ENCODE results near the gene COPB1.

Gene COPB1

GRCh38 chr11:14424096-14424495, 75.5 kb downstream of the COPB1 start:
- no peak for DNase-seq

DNA sequence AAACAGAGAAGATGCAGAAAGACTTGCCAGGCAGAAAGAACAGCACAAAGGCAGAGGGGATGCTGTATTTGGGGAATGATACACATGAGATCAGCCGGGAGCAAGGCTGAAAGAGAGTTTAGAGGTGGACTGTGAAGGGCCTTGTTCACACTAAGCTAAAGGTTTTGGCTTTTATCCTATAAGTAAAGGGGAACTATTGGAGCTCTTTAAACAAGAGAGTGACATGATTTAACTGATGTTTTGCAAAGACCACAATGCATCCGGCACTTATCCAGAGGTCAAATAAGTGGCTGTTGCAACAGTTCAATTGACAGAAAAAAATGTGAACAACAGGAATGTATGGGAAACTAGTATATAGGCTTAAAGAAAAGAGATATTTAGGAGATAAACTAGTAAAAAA, 76.0 kb downstream of the COPB1 start:
- DNase-seq, result no peak

GRCh38 chr11:14422814-14423182, 76.8 kb downstream of the COPB1 start:
- no peak for DNase-seq

DNA sequence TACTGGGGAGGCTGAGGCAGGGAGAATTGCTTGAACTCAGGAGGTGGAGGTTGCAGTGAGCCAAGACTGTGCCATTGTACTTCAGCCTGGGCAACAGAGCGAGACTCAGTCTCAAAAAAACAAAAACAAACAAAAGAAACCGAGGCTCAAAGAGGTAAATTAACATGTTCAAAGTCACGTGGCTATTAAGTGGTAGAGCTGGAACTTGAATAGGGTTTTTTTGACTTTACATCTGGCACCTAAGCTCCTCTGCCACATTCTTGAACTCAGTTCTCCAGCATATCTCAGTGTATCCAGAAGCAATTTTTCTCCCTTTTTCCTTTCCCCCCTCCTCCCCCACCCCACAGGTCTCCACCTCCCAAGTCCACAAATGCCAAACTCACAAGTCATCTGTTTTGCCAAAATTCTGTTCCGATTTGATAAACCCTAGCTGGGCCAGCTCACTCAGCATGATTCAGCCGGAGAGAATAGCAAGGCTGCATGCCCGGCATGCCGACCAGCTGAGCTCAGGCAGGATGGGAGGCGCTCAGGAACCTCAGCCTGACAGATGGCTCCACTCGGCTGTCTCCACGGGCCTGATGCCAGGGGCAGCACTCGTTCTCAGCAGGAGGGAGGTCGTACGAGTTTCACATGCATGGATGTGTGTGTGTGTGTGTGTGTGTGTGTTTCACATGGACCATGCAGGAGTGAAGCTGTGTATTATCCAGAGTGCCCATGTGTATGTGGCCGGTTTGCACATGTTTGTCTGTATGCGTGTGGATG, 77.4 kb downstream of the COPB1 start:
- peak; percentile 65 for DNase-seq

GRCh38 chr11:14420223-14420622, 79.4 kb downstream of the COPB1 start:
- DNase-seq, result no peak

- DNase-seq, result no peak
These were observed 80.7 kb downstream of the COPB1 start for GRCh38 chr11:14418801-14419417.

- DNase-seq, result no peak
These were observed 81.8 kb downstream of the COPB1 start for GRCh38 chr11:14417617-14418374.

- no peak for DNase-seq
These were observed 82.4 kb downstream of the COPB1 start for GRCh38 chr11:14417186-14417585.

DNA sequence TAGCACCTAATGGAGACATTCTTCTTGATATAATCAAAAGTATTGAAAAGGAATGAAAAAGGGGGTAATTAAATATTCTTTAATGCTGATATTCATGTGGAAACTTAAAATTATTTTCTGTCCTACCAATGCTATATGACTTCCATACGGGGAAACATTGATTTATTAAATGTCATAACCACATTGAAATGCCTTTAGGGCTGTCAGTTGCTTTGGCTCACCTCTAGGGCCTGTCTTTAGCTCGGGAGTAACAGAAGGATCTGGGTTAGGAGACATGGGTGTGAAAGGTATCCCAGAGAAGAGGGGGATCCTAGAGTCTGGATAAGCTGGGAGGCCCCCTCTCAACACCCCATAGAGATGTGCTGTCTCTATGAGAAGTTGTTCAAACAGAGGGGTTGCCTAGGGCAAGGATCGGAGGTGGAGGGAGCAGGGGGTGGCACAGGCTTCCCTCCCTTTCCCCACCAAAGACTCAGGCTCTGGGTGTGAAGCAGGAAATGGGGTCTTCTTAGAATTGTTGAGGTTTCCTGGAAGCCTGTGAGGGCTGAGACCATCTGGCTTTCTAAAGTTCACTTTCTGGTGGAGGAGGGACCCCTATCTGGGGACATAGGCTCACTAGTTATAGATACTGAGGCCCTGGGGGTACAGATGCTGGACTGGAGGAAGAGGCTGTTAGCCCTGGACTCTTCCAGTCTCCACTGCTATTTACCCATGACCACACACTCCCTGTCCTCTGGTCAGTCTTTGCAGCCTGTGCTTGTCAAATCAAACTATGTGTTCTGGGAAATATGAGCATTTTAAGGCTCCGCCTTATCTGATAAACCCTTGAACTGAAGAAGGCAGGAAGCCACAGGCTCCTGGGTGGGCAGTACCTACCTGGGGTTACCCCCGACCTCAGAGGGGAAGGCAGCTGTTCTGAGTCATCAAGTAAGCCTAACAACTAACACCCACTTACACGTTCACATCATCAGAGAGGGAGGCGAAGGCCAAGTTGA, 84.8 kb downstream of the COPB1 start:
- DNase-seq, result no peak

DNA sequence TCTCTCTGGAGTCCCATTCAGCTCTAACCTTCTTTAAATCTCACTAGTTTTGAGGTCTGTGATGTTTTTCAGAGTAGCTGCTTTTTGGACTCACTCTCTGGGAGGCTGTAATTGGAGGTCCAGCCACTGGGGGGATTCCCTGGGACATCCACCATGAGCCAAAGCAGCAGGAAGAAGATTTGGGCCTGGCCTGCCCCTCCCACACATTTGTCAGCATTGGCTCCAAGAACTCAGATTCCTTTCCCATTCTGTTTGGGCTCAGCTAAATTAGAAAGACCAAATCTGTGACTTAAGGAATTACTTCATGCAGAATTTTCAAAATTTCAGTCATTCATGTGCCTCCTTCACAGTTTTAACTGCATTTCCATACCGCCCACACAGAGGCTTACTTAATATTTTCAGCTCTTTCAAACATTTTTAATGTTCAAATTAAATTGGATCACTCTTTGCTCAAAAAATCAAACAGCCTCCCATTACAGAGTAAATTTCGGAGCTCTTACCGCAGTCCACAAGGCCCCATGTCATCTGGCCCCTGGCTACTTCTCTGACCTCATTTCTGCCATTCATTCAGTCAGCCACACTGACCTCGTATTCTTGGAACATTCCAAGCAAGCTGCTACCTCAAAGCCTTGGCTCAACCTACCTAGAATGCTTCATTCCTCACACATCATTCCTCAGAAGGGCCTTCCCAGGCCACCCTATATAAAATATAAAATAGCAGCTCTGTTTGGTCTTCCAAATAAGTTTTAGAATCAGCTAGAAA, 86.1 kb downstream of the COPB1 start:
- DNase-seq, result no peak

GRCh38 chr11:14411818-14412217, 87.8 kb downstream of the COPB1 start:
- DNase-seq, result no peak

DNA sequence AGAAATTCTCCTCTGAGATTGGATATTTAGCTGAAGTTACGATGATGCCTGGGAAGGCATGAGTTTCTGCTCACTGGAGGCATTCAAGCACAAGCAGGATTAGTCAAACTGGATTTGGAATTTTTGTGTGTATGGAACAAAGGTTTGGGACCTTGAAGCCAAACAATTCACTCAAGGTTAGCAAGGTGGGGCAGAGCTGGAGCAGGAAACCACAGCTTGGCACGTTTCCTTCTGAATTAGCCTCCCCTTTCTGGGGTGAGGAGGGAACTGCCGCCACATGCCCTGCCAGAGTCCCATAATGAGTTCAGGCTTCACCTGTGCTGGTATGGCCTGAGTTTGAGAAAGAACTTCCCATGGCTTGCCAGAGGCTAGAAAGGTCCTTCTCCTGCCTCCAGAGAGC, 89.7 kb downstream of the COPB1 start:
- no peak for DNase-seq

DNA sequence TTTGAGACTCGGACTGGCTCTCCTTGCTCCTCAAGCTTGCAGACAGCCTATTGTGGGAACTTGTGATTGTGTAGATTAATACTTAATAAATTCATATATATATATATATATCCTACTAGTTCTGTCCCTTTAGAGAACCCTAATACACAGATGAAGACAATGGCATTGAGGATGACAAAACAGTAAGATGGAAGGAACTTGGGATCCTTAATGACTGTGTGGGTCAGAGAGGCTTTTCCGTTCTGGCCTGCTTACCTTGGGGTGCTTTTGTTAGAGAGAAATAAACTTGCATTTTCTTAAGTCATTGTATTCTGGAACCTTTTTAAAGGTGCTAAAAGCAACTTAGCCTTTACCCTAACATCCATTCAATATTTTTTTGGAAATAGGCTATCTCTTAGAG, 91.0 kb downstream of the COPB1 start:
- DNase-seq, result no peak
